ENCODE results near the gene SEPTIN8. TPM values are rescaled to one million over a fixed set of nuclear protein-coding genes. Genes with fewer than 3 reads are reported as not detected.

The SEPTIN8 gene
- total and polyA plus RNA-seq, 2 of the 13 experiments (the other 11 are each of a cell fraction or from before 2014, with no cell fraction given) = 41.4 to 49.9 TPM

DNA sequence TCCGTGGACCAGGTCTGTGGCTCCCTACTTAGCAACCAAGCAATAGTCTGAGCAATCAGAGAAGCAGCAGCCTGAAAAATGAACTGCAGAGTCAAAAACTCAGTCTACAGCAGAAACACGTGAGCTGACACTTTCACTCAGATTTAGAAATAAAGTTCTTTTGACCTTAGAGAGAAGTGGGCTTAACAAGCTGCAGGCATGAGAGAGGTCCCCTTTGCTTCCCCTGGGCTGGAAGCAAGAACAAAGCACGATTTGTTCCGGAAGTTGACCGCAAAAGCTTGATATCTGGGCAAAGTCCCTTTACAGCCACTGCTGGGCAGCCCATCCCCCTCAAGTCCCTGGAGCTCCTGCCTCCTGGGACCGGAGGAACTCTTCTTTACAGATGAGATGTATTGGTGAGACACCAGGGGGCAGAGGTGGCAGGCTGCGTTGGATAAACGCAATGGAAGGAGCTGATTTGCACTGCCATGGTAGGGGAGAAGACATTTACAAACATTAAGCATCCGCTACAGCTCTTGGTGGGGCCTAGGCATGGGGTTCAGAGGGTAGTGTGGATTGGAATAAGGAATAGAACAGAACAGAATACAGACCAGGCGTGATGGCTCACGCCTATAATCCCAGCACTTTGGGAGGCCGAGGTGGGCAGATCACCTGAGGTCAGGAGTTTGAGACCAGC is 30.3 kb upstream of the SEPTIN8 start (continued):
- TF ChIP-seq ZBTB21 (CRISPR knock-in tag; IDR thresholded peaks at IDR 0.05) (0 out of 2 replicates have a peak, but pooled peaks have one; percentile 13), ZFX (CRISPR knock-in tag; IDR thresholded peaks at IDR 0.05; ENCODE audit: low read depth) (peak; percentile 74; the same call in 1 of the 2 replicates), NRL (CRISPR knock-in tag; IDR thresholded peaks at IDR 0.05; ENCODE audit: borderline replicate concordance) (peak; percentile 59; the same call in 1 of the 2 replicates), HDAC6 (IDR thresholded peaks at IDR 0.05; ENCODE audit: low read depth, low read length) (no peak), NFYB (CRISPR knock-in tag; IDR thresholded peaks at IDR 0.05) (no peak), ZEB1 (IDR thresholded peaks at IDR 0.05; ENCODE audit: insufficient replicate concordance, low read depth) (no peak), RARG (CRISPR knock-in tag; IDR thresholded peaks at IDR 0.05; ENCODE audit: low read depth) (no peak), SRY (CRISPR knock-in tag; IDR thresholded peaks at IDR 0.05) (no peak), JARID2 (CRISPR knock-in tag; IDR thresholded peaks at IDR 0.05; ENCODE audit: insufficient replicate concordance) (no peak), RXRB (CRISPR knock-in tag; IDR thresholded peaks at IDR 0.05; ENCODE audit: borderline replicate concordance) (peak; percentile 88), MED1 (CRISPR knock-in tag; IDR thresholded peaks at IDR 0.05) (peak; percentile 91), ZNF878 (CRISPR knock-in tag; IDR thresholded peaks at IDR 0.05) (peak; percentile 87; the same call in 1 of the 2 replicates), TSC22D2 (CRISPR knock-in tag; IDR thresholded peaks at IDR 0.05; ENCODE audit: borderline replicate concordance) (0 out of 2 replicates have a peak, but pooled peaks have one; percentile 62), ZMYM4 (CRISPR knock-in tag; IDR thresholded peaks at IDR 0.05) (peak; percentile 93), YEATS2 (CRISPR knock-in tag; IDR thresholded peaks at IDR 0.05; ENCODE audit: borderline replicate concordance) (peak; percentile 45; the same call in 1 of the 2 replicates), RAD21 (CRISPR knock-in tag; IDR thresholded peaks at IDR 0.05) (peak; percentile 95)
- TF ChIP-seq, protein P1, sequence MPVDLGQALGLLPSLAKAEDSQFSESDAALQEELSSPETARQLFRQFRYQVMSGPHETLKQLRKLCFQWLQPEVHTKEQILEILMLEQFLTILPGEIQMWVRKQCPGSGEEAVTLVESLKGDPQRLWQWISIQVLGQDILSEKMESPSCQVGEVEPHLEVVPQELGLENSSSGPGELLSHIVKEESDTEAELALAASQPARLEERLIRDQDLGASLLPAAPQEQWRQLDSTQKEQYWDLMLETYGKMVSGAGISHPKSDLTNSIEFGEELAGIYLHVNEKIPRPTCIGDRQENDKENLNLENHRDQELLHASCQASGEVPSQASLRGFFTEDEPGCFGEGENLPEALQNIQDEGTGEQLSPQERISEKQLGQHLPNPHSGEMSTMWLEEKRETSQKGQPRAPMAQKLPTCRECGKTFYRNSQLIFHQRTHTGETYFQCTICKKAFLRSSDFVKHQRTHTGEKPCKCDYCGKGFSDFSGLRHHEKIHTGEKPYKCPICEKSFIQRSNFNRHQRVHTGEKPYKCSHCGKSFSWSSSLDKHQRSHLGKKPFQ (CRISPR knock-in tag; IDR thresholded peaks at IDR 0.05; ENCODE audit: insufficient replicate concordance) = peak; percentile 61
- TF ChIP-seq, protein P2, sequence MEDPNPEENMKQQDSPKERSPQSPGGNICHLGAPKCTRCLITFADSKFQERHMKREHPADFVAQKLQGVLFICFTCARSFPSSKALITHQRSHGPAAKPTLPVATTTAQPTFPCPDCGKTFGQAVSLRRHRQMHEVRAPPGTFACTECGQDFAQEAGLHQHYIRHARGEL (CRISPR knock-in tag; IDR thresholded peaks at IDR 0.05) = no peak
- TF ChIP-seq, protein P3, sequence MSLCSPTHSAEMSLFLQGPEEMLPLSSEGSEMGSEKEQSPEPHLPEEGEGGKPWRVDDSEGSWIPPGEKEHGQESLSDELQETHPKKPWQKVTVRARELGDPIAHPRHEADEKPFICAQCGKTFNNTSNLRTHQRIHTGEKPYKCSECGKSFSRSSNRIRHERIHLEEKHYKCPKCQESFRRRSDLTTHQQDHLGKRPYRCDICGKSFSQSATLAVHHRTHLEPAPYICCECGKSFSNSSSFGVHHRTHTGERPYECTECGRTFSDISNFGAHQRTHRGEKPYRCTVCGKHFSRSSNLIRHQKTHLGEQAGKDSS (CRISPR knock-in tag; IDR thresholded peaks at IDR 0.05; ENCODE audit: borderline replicate concordance, low read depth) = peak; percentile 85; the same call in 1 of the 2 replicates
- TF ChIP-seq, protein P4, sequence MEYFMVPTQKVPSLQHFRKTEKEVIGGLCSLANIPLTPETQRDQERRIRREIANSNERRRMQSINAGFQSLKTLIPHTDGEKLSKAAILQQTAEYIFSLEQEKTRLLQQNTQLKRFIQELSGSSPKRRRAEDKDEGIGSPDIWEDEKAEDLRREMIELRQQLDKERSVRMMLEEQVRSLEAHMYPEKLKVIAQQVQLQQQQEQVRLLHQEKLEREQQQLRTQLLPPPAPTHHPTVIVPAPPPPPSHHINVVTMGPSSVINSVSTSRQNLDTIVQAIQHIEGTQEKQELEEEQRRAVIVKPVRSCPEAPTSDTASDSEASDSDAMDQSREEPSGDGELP (IDR thresholded peaks at IDR 0.05; ENCODE audit: borderline replicate concordance, low read depth) = peak; percentile 59; the same call in 1 of the 2 replicates
- TF ChIP-seq, protein P5, sequence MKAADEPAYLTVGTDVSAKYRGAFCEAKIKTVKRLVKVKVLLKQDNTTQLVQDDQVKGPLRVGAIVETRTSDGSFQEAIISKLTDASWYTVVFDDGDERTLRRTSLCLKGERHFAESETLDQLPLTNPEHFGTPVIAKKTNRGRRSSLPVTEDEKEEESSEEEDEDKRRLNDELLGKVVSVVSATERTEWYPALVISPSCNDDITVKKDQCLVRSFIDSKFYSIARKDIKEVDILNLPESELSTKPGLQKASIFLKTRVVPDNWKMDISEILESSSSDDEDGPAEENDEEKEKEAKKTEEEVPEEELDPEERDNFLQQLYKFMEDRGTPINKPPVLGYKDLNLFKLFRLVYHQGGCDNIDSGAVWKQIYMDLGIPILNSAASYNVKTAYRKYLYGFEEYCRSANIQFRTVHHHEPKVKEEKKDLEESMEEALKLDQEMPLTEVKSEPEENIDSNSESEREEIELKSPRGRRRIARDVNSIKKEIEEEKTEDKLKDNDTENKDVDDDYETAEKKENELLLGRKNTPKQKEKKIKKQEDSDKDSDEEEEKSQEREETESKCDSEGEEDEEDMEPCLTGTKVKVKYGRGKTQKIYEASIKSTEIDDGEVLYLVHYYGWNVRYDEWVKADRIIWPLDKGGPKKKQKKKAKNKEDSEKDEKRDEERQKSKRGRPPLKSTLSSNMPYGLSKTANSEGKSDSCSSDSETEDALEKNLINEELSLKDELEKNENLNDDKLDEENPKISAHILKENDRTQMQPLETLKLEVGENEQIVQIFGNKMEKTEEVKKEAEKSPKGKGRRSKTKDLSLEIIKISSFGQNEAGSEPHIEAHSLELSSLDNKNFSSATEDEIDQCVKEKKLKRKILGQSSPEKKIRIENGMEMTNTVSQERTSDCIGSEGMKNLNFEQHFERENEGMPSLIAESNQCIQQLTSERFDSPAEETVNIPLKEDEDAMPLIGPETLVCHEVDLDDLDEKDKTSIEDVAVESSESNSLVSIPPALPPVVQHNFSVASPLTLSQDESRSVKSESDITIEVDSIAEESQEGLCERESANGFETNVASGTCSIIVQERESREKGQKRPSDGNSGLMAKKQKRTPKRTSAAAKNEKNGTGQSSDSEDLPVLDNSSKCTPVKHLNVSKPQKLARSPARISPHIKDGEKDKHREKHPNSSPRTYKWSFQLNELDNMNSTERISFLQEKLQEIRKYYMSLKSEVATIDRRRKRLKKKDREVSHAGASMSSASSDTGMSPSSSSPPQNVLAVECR (CRISPR knock-in tag; IDR thresholded peaks at IDR 0.05; ENCODE audit: borderline replicate concordance) = peak; percentile 68; the same call in 1 of the 2 replicates

Measured in HepG2 (cell line).